ENCODE results near the gene HDDC3. TPM values are rescaled to one million over a fixed set of nuclear protein-coding genes. Genes with fewer than 3 reads are reported as not detected.

Gene HDDC3
- total RNA-seq, 2 experiments from 2014 or later = 34.2 to 35.6 TPM

GRCh38 chr15:90907838-90908507, 24.4 kb downstream of the HDDC3 start:
- Mint-ChIP-seq H3K36me3 (ENCODE audit: low read depth) (peaks cover 47% of the 10 kb centered on the region), H3K27me3 (no peaks in the 10 kb centered on the region), H3K4me3 (no peak overlapping the region), H3K4me1 (ENCODE audit: low read depth) (peaks cover 11% of the 10 kb centered on the region), H3K9me3 (no peaks in the 10 kb centered on the region), H3K27ac (no peak overlapping the region)
- ChIA-PET POLR2A (interaction anchor here (1.3 to 14.2 kb wide), 3 partner anchors 10 to 24 kb away, joined by 5 to 133 read pairs (median 6); partner anchors contain the start of genes HDDC3 and UNC45A), CTCF (interaction anchor here (1.0 to 16.4 kb wide), 3 partner anchors 24 to 27 kb away, joined by 3 to 255 read pairs (median 5); partner anchors contain the start of genes HDDC3 and UNC45A)
- no peak for TF ChIP-seq CTCF (IDR thresholded peaks at IDR 0.05)
- intact Hi-C loops (cut with micrococcal nuclease) = no loop called here
- ATAC-seq (no peak), DNase-seq (no peak)

- Mint-ChIP-seq H3K27me3 (no peaks in the 10 kb centered on the region), H3K36me3 (ENCODE audit: low read depth) (peaks cover 47% of the 10 kb centered on the region), H3K4me3 (no peak overlapping the region), H3K27ac (no peak overlapping the region), H3K9me3 (no peaks in the 10 kb centered on the region), H3K4me1 (ENCODE audit: low read depth) (peaks cover 12% of the 10 kb centered on the region)
- ChIA-PET CTCF (interaction anchor here (16.4 kb wide), 1 partner anchor 26 kb away, joined by 255 read pairs; the partner anchor contains the start of genes HDDC3 and UNC45A), POLR2A (interaction anchor here (0.7 to 14.2 kb wide), 3 partner anchors 11 to 25 kb away, joined by 3 to 133 read pairs (median 5); partner anchors contain the start of genes HDDC3 and UNC45A)
- intact Hi-C loops (cut with micrococcal nuclease) = no loop called here
- TF ChIP-seq CTCF (IDR thresholded peaks at IDR 0.05) = no peak
- ATAC-seq = no peak
- no peak for DNase-seq
These were observed 25.2 kb downstream of the HDDC3 start for GRCh38 chr15:90907051-90907660.

- ChIA-PET CTCF (interaction anchor here (13.1 to 16.4 kb wide), 2 partner anchors 21 to 27 kb away, joined by 89 to 255 read pairs; partner anchors contain the start of genes FES, HDDC3 and UNC45A), POLR2A (interaction anchor here (1.2 to 14.2 kb wide), 3 partner anchors 8 to 26 kb away, joined by 5 to 133 read pairs (median 12); partner anchors contain the start of genes HDDC3 and UNC45A)
- H3K4me3 Mint-ChIP-seq = no peak overlapping the region
- intact Hi-C loops (cut with micrococcal nuclease) = no loop called here
- no peaks in the 10 kb centered on the region for H3K27me3 Mint-ChIP-seq
- ATAC-seq = no peak
- H3K27ac Mint-ChIP-seq = no peak overlapping the region
- no peaks in the 10 kb centered on the region for H3K9me3 Mint-ChIP-seq
- DNase-seq = no peak
- H3K4me1 Mint-ChIP-seq (ENCODE audit: low read depth) = peaks cover 19% of the 10 kb centered on the region
- peaks cover 47% of the 10 kb centered on the region for H3K36me3 Mint-ChIP-seq (ENCODE audit: low read depth)
- no peak for TF ChIP-seq CTCF (IDR thresholded peaks at IDR 0.05)
These were observed 26.0 kb downstream of the HDDC3 start for GRCh38 chr15:90906181-90906849.

- H3K36me3 Mint-ChIP-seq (ENCODE audit: low read depth) = peaks cover 45% of the 10 kb centered on the region
- H3K27ac Mint-ChIP-seq = no peak overlapping the region
- H3K4me1 Mint-ChIP-seq (ENCODE audit: low read depth) = peaks cover 22% of the 10 kb centered on the region
- ChIA-PET POLR2A (interaction anchor here (1.2 to 14.2 kb wide), 8 partner anchors 9 to 188 kb away, joined by 3 to 133 read pairs (median 6); partner anchors contain the start of genes BLM, HDDC3, RCCD1 and UNC45A), CTCF (interaction anchor here (1.3 to 16.4 kb wide), 3 partner anchors 13 to 28 kb away, joined by 3 to 255 read pairs (median 89); partner anchors contain the start of genes FES, HDDC3 and UNC45A)
- no peak for DNase-seq
- no peak for ATAC-seq
- no peak for TF ChIP-seq CTCF (IDR thresholded peaks at IDR 0.05)
- intact Hi-C loops (cut with micrococcal nuclease) = no loop called here
- no peaks in the 10 kb centered on the region for H3K27me3 Mint-ChIP-seq
- H3K9me3 Mint-ChIP-seq = no peaks in the 10 kb centered on the region
- no peak overlapping the region for H3K4me3 Mint-ChIP-seq
These were observed 26.8 kb downstream of the HDDC3 start for GRCh38 chr15:90905306-90906180.

Measured in activated CD8-positive, alpha-beta T cell treated with anti-CD3 and anti-CD28 coated beads for 36 hours (primary cell).